ENCODE data around the gene IL12A.

IL12A gene

GRCh38 chr3:160038862-160039562, 50.4 kb downstream of the IL12A start:
- no peak for DNase-seq

- no peak for DNase-seq
These were observed 51.5 kb downstream of the IL12A start for GRCh38 chr3:160040181-160040580.

GRCh38 chr3:160041465-160041864, 52.8 kb downstream of the IL12A start:
- DNase-seq, result no peak

- DNase-seq, result no peak
These were observed 55.5 kb downstream of the IL12A start for GRCh38 chr3:160044121-160044520.

Data from stimulated activated CD4-positive, alpha-beta T cell treated with anti-CD3 and anti-CD28 coated beads, Interleukin-12 subunit alpha, Interleukin-12 subunit beta, amount 100 ng/mL, for 4 hours (primary cell).